Kidney glomerular epithelial cell (primary cell): ENCODE data around the gene COBL.
A peak's percentile ranks its signal among the peaks of the same experiment; 100 is the strongest.

Experiments
- DNase-seq: peaks from one replicate; lab custom pipeline; 2025; lab: John Stamatoyannopoulos, UW

The COBL gene

DNA sequence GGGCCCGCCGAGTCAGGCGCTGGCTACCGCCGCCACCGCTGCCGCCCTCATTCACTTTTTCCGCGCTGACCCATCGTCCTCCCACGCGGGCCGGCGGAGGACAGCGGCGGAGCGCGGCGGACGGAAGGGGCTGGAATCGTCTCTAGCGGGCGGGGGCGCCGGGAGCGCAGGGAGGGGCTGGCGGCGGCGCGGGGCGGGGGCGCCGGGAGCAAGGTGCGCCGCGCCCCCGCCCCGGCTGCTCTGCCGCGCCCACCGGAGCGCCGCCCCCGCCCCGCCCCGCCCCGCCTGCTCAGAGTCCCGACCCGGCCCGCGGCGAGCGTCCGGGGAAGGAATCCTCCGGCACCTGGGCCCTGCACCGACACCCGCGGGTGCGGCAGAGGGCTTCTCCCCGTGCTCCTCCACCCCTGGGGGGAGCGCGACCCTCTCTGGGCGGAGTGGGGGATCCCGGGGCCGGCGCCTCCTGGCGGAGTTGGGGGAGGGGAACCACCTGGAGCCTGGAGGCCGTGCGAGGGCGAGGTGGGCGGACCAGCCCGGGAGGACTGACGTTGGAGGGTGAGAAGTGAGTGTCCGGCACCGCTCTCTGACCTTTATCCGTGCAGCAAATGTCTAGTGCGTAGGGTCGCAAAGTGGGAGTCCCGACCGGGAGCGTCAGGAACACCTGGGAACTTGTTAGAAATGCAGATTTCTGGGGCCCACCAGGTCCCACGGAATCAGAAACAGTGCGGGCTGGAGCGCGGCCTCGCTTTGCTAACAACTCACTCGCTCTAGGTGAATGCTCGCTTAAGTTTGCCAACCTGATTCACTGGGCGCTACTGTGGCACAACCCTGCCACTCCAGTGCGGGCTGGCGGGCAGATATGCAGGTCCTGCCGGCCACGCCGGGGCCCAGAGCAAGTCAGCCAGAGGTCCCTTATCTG lies at the start of gene COBL:
COBL (minus strand) TSS at position 144 of the 916 bp plus-strand sequence. CDS start 176 bp downstream, outside the sequence.
- DNase-seq = no peak

GRCh38 chr7:51366172-51366728 lies 49.6 kb upstream of the COBL start:
- DNase-seq = no peak

DNA sequence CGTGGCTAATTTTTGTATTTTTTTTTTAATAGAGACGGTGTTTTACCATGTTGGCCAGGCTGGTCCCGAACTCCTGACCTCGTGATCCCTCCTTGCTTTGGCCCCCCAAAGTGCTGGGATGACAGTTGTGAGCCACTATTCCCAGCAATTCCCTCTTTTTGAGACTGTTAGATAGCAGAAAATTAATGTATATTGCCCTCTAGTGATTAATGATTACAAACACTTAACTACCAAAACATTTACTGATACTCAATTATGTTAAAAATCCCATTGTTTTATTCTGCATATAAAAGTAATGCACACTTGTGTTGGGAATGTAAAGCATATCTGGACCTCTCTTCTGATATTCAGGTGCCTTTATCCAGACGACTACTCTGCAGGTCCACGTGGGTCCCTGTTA lies 41.2 kb upstream of the COBL start:
- DNase-seq = no peak

DNA sequence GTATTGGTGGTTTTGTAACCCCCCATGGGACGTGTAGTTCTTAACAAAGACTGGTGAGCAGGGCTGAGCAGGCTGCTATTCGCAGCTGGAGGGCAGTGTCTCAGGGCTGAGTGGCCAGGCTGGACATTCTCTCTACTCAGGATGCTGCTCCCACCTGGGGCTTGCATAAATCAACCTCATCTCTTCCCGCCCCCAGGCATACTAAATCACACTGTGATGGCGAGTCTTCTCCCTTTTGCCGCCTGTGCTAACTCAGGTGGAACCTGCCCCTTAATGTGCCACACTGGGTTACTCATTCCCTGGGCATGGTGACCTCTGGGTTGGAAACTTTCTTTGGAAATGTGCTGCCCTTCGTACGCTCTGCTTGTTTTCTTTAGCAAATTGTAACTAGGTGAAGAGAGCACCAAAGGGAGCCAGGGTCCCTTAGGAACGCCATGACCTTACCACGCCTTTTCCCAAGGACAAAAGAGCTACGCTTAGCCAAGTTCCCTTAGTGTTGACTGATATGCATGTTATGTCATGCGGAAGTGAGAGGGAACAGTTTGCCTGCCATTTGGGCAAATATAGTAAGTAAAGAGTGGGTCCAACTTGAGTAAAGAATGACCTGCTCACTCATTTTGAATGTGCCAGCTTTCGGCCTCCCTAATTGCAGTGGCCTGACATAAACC lies 40.4 kb upstream of the COBL start:
- DNase-seq = peak; percentile 8

DNA sequence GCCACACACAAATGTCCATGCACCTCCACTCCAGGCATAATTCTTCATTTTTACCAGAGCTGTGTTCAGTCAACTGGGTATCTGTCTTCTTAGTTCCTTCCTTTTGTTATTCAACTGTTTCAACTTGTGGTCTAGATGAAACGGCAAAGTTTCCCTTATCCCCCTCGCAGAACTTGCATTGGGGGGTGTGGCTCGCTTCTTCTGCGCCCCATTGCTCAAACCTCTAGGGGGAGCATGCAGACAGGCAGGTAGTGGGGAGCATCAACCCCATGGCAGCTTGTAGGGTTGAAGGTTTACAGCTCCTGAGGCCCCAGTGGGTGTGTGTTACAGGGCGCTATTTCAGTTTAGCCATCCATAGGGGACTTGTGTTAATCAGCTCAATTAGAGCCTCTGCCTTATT lies 38.3 kb upstream of the COBL start:
- DNase-seq = no peak

- no peak for DNase-seq
These were observed 37.8 kb upstream of the COBL start for GRCh38 chr7:51354434-51354833.

GRCh38 chr7:51352174-51353100 lies 35.8 kb upstream of the COBL start:
- DNase-seq = no peak

DNA sequence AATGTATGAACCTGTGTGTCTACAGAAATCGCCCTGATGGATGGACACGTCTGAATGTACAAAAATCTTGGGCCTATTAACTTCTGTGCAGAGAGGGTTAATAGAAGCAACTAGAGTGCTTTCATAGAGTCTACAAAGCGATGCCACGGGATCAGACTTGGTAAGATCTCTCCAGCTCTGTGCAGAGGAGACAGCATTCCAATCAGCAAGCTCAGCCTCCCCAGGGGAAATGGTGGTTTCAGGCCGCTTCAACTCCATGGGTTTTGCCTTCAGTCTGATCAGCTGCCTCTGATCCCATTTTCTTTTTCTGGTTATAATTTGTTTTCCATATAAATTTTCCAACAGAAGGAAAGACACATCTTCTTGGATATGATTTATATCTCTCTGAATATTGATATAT lies 35.1 kb upstream of the COBL start:
- DNase-seq = no peak

- DNase-seq = no peak
These were observed 33.9 kb upstream of the COBL start for GRCh38 chr7:51350546-51350896.

DNA sequence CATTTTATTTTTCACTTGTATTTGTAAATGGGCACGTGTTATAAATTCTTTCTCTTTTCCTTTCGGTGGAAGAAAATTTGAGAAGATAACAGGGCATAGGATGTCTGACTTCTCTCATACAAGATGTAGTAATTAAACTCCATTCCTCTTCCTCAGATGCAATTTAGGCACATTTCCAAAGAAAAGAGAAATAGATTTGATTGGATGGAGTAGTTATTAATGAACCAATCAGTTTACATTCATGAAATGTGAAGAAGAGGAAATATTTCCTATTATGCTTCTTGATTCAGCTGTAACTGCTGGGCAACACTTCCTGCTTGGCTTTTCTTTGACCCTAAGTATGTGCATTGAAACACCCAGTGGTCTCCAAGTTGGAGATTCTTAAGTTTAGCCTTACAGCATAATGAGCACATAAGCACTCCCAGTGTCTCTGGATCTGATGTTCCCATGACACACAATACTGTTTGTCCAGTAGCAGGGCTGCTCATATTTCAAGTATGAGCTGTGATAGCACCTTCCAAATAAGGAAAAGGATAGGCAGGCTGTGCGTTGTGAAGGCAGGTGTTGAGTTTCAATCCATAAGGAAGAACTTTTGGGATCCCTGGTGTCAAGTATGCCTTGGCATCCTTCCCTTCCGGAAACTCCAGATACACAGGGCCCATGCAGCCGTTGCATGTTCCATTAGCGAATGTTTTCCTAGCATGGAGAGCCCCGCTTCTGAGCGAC lies 33.4 kb upstream of the COBL start:
- DNase-seq = no peak

DNA sequence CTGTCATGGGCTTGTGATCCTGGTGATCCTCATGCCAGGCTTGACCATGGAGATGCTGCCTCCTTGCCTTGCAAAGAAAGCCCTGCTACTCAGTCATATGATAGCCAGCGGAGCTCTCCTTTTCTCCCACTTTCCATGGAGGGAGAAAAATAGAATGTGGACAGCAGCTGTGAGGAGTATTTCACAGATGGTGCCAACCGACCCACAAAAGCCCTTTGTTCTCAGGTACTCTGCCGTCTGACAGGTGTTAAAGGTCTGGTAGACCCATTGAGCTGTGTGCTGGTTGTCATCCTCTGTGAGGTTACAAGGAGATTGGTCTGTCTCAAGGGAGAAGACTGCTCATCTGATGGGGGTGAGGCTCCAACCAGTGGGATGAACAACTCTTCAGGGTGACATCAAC lies 29.5 kb upstream of the COBL start:
- no peak for DNase-seq

- no peak for DNase-seq
These were observed 28.0 kb upstream of the COBL start for GRCh38 chr7:51344406-51345138.

GRCh38 chr7:51340936-51341335 lies 24.3 kb upstream of the COBL start:
- no peak for DNase-seq

GRCh38 chr7:51340029-51340838 lies 23.6 kb upstream of the COBL start:
- no peak for DNase-seq

DNA sequence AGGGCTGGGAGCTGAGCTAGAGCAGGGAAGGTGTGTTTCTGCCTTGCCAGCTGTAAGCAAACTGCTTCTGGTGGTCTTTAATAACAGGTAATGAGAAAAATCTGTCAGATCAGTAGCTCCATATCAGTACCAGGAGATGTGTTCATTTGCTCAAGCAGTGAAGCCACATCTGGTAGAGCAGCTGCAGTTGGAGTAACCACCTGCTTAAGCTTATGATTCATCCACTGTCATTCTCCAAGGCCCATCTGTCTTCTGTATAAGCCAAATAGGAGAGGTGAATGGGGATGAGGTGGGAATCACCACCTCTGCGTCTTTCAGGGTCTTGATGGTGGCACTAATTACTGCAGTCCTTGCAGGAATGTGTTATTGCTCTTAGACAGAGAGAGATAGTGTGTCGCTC lies 18.4 kb upstream of the COBL start:
- no peak for DNase-seq

- DNase-seq = no peak
These were observed 13.2 kb upstream of the COBL start for GRCh38 chr7:51329696-51330263.

GRCh38 chr7:51328351-51328801 lies 11.8 kb upstream of the COBL start:
- peak; percentile 34 for DNase-seq

- DNase-seq = no peak
These were observed 10.7 kb upstream of the COBL start for GRCh38 chr7:51327287-51327717.

DNA sequence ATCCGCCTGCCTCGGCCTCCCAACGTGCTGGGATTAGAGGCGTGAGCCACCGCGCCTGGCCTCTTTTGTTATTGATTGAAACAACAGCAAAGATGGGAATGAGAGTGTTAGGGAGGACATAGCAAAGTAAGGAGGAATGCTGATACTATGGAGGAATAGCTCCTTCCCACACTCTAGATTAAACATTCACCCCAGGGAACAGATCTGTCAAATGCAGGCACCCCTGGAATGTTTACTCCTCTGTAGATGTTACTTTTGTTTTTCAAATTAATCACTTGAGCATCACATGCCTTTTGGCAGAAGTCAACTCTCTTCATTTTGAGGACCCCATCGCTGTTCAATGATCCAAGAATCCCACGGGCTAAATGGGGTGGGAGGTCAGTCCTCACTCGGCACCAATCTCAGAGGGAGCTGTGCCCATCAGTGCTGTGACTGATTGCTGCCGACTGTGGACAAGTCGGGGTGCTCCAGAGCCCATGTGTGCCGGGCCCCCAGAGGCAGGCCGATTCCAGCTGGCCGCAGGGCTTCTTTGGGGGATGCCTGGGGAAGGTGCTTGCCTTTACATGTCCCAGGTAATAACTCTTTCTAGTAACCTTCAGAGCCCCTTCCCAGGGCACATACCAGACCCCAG lies 10.2 kb upstream of the COBL start:
- peak; percentile 6 for DNase-seq
